K562 (cell line): ENCODE results near the gene MANEAL. TPM values are rescaled to one million over a fixed set of nuclear protein-coding genes. Genes with fewer than 3 reads are reported as not detected.
A peak's percentile ranks its signal among the peaks of the same experiment; 100 is the strongest.

Experiments used
- ATAC-seq: fragments of 200-7000 bp; cut with Tn5 transposase; 3 replicates; pipeline ENCODE4 v1.9.1; 2020; ENCODE audit warnings: moderate library complexity
- BruUV-seq: library from RNA; stranded (reverse); fragments of 400-500 nt; replicated peaks from 2 replicates; lab custom pipeline; 2021; lab: Mats Ljungman, UMichigan
- CTCF ChIA-PET: fragments of 300-600 bp; formaldehyde crosslinking; extraction: SDS; loops from one replicate; lab custom pipeline; 2021; ENCODE audit warnings: low intra/inter-chr PET ratio; lab: Yijun Ruan, JAX
- POLR2A ChIA-PET: fragments of 300-600, 350-650 bp; sonication (Branson Sonifier 250); formaldehyde crosslinking; extraction: SDS; loops from one replicate; lab custom pipeline; 2021; ENCODE audit warnings: antibody characterized with exemption, inconsistent platforms; lab: Yijun Ruan, JAX
- DNase-seq, 4 experiments: peaks; one replicate each; pipeline versions ENCODE4 v3.0.0 to v3.0.0-alpha.2; 2011 to 2018; ENCODE audit warnings: low spot score in 3 of 4, mixed read lengths in 3 of 4; ENCODE audit errors: extremely low read depth in 1 of 4
- FAIRE-seq: peaks from 2 replicates; lab custom pipeline; 2011; peaks lifted over from hg19 to GRCh38; lab: Jason Lieb, UNC
- H2AFZ ChIP-seq: 2 replicates; pipeline ENCODE4 v1.6.0; 2011; ENCODE audit warnings: low read depth, low read length, control low read depth, inconsistent platforms
- H3K27ac ChIP-seq: fragments of 200-600 bp; 3 replicates; pipeline ENCODE4 v1.8.0; 2011; ENCODE audit warnings: low read depth, mild to moderate bottlenecking, control low read depth, inconsistent platforms, low read length, moderate library complexity, mixed read lengths; ENCODE audit errors: extremely low read depth
- H3K27me3 ChIP-seq, 2 experiments: fragments of 300-600 bp in 1 of 2; 2 replicates in 1 of 2; 3 replicates in 1 of 2; pipeline versions ENCODE4 v1.6.0 to v1.8.0; 2011; ENCODE audit warnings: inconsistent platforms in 2 of 2, low read length in 2 of 2, mild to moderate bottlenecking in 1 of 2, mixed read lengths in 1 of 2, moderate library complexity in 1 of 2; ENCODE audit not compliant: control insufficient read depth in 2 of 2, insufficient read depth in 2 of 2
- H3K36me3 ChIP-seq: fragments of 300-600 bp; 3 replicates; pipeline ENCODE4 v1.8.0; 2011; ENCODE audit warnings: mild to moderate bottlenecking, low read length, inconsistent platforms; ENCODE audit not compliant: control insufficient read depth, insufficient read depth
- H3K4me1 ChIP-seq, 2 experiments: fragments of 200-600 bp in 1 of 2; replicated peaks in 1 of 2; 2 replicates in 1 of 2; 3 replicates in 1 of 2; pipeline versions ENCODE4 v1.5.1 to v1.8.0; 2011; ENCODE audit warnings: inconsistent platforms in 2 of 2, low read length in 2 of 2, mild to moderate bottlenecking in 1 of 2, mixed read lengths in 1 of 2, moderate library complexity in 1 of 2; ENCODE audit not compliant: control insufficient read depth in 2 of 2, insufficient read depth in 2 of 2
- H3K4me2 ChIP-seq: 2 replicates; pipeline ENCODE4 v1.6.1; 2011; ENCODE audit warnings: low read length, control low read depth, inconsistent platforms, mixed read lengths; ENCODE audit not compliant: insufficient read depth
- H3K4me3 ChIP-seq: fragments of 200-600 bp; sonication (generic), shearing (Covaris generic); 2 replicates; pipeline ENCODE4 v1.5.1; 2016; ENCODE audit warnings: control low read depth, inconsistent platforms
- H3K79me2 ChIP-seq: fragments of 200-600 bp; 3 replicates; pipeline ENCODE4 v1.8.0; 2011; ENCODE audit warnings: low read length, inconsistent platforms; ENCODE audit not compliant: control insufficient read depth, insufficient read depth
- H3K9ac ChIP-seq, 2 experiments: 2 replicates each; pipeline versions ENCODE4 v1.6.0 to v1.6.1; 2011; ENCODE audit warnings: low read depth in 2 of 2, low read length in 2 of 2, control low read depth in 1 of 2, inconsistent platforms in 1 of 2, mild to moderate bottlenecking in 1 of 2, mixed read lengths in 1 of 2; ENCODE audit not compliant: insufficient read depth in 1 of 2
- H3K9me1 ChIP-seq: one replicate; pipeline ENCODE4 v1.6.0; 2011; ENCODE audit warnings: inconsistent platforms, mild to moderate bottlenecking, low read length, moderate library complexity; ENCODE audit not compliant: control insufficient read depth, insufficient read depth
- H3K9me3 ChIP-seq: replicated peaks from 2 replicates; pipeline ENCODE4 v1.5.1; 2011; ENCODE audit warnings: low read depth, low read length, inconsistent platforms; ENCODE audit not compliant: control insufficient read depth, insufficient read depth
- H4K20me1 ChIP-seq: replicated peaks from 2 replicates; pipeline ENCODE4 v1.6.1; 2011; ENCODE audit warnings: low read length, inconsistent platforms, mixed read lengths; ENCODE audit not compliant: control insufficient read depth, insufficient read depth
- RBM14 ChIP-seq: fragments of 200-400 bp; formaldehyde crosslinking; IDR thresholded peaks from 2 replicates; pipeline ENCODE4 v1.6.1; 2018; ENCODE audit warnings: low read depth, mild to moderate bottlenecking, low read length, moderate library complexity, borderline replicate concordance; ENCODE audit not compliant: insufficient read depth
- ZNF217 ChIP-seq: sonication (generic); formaldehyde crosslinking; IDR thresholded peaks from 2 replicates; pipeline ENCODE4 v1.8.0; 2022; ENCODE audit warnings: mild to moderate bottlenecking, missing genetic modification reagents
- WGBS: fragments of 100-300 bp; shearing (Covaris generic); methylation state at CpG from one replicate; pipeline ENCODE4 v1.1.6; 2016; ENCODE audit warnings: low coverage, mixed read lengths; ENCODE audit not compliant: insufficient coverage; ENCODE audit errors: missing lambda C conversion rate; 5-methylcytosine and 5-hydroxymethylcytosine counted together
- in situ Hi-C: fragments of 300-500 bp; cut with MboI; formaldehyde crosslinking; loops from 4 replicates; pipeline ENCODE4 v1.15.0; 2018; ENCODE audit warnings: inconsistent platforms, mixed read lengths
- intact Hi-C: fragments of 100-400 bp; cut with micrococcal nuclease; formaldehyde crosslinking; loops from 2 replicates; pipeline ENCODE4 v1.14.2; 2022
- polyA plus RNA-seq, 8 experiments: library from polyadenylated mRNA; depleted of rRNA in 4 of 8; stranded (reverse) in 5 of 8; unstranded in 3 of 8; fragments of >200 nt; fragmentation: Nextera tagmentation in 2 of 8; fragmentation: Illumina TruSeq in 1 of 8; extraction: Ambion mirVana in 2 of 8; extraction: Trizol in 1 of 8; gene quantifications; 2 replicates each; pipeline versions ENCODE4 v1.2.1 to v1.2.3, GENCODE V29; 2011 to 2014; ENCODE audit warnings: inconsistent platforms in 1 of 8, missing spikeins in 1 of 8
- total RNA-seq, 7 experiments: library from RNA; depleted of rRNA in 6 of 7; stranded (reverse); fragments of >200 nt in 6 of 7; fragmentation: Illumina TruSeq in 2 of 7; extraction: Trizol in 2 of 7; gene quantifications; 2 replicates each; pipeline versions ENCODE4 v1.2.1 to v1.2.3, GENCODE V29; 2011 to 2021; ENCODE audit warnings: low replicate concordance in 1 of 7

Gene MANEAL
- total and polyA plus RNA-seq, 9 of the 15 experiments (the other 6 are each of a cell fraction or from before 2014, with no cell fraction given) = 0.37 to 3.2 (median 1.2) TPM

DNA sequence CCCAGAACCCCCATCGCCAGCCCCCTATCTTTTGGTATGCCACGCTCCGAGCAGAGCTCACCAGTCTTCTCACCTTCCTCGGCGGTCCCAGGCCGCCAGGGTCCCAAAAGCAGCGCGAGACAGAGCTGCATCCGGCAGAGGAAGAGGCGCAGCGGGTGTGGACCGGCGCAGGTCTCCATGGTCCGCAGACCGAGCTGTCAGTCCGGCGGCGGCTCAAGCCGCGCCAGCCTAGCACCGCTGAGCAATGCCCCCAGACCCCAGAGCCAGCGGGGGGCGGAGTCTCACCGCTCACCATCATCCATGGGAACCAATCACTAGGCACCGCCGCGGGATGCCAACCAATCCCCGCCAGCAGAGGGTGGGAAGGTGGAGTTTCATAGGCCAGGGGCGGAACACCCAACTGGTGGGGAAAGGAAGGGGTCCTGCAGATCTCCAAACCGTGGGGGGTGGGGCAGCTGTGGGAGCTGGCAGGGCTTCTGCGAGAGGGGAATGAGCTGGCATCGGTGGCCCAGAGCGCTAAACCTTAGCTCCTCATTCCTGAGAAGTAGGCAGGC is 28.7 kb upstream of the MANEAL start, which contains the start of gene EPHA10:
Gene EPHA10, minus strand, starts transcription at position 233 of the 554 bp plus-strand sequence. Its CDS starts 54 bp downstream, at position 179.
- peaks cover 4 to 34% of the 10 kb centered on the region in 2 experiments; a peak in 3 of 5 replicates for H3K4me1 ChIP-seq
- H2AFZ ChIP-seq = no peak within 1 kb of the TSS
- BruUV-seq = no TSS peak
- WGBS = 35% methylated on average over 23 of the region's 33 CpGs
- TF ChIP-seq RBM14 (0 out of 2 replicates have a peak, but pooled peaks have one; percentile 63), ZNF217 (no peak)
- TF ChIP-seq, all 486 proteins: peak for 1
- no peaks in the 10 kb centered on the region for H3K36me3 ChIP-seq
- POLR2A ChIA-PET = interaction anchor here (0.5 to 1.7 kb wide), 5 partner anchors 10 to 357 kb away, joined by 3 to 6 read pairs (median 4); a partner anchor contains a TSS
- DNase-seq (no peak), ATAC-seq (peak; percentile 11; the same call in 1 of the 3 replicates), FAIRE-seq (no peak)
- no peak within 1 kb of the TSS for H3K4me3 ChIP-seq
- no peaks in the 10 kb centered on the region for H3K9me3 ChIP-seq
- in situ Hi-C loops = no loop called here
- no peaks in the 10 kb centered on the region for H3K79me2 ChIP-seq
- H3K9me1 ChIP-seq = no peaks in the 10 kb centered on the region
- H3K27me3 ChIP-seq = peaks cover 34 to 42% of the 10 kb centered on the region in 2 experiments
- peak within 1 kb of the TSS; percentile 6; the same call in 1 of the 2 replicates for H3K4me2 ChIP-seq
- H3K27ac ChIP-seq = no peak within 1 kb of the TSS
- peaks cover 11% of the 10 kb centered on the region for H4K20me1 ChIP-seq
- CTCF ChIA-PET = no interaction called here
- H3K9ac ChIP-seq = peak within 1 kb of the TSS in 1 of 2 experiments; percentile 37; a peak in 1 of 4 replicates
- intact Hi-C loops = loop anchor here (10.0 kb wide), 1 partner anchor 160 kb away; no protein-coding TSS in a partner anchor
